ENCODE results near the gene SH2D7.

DNA sequence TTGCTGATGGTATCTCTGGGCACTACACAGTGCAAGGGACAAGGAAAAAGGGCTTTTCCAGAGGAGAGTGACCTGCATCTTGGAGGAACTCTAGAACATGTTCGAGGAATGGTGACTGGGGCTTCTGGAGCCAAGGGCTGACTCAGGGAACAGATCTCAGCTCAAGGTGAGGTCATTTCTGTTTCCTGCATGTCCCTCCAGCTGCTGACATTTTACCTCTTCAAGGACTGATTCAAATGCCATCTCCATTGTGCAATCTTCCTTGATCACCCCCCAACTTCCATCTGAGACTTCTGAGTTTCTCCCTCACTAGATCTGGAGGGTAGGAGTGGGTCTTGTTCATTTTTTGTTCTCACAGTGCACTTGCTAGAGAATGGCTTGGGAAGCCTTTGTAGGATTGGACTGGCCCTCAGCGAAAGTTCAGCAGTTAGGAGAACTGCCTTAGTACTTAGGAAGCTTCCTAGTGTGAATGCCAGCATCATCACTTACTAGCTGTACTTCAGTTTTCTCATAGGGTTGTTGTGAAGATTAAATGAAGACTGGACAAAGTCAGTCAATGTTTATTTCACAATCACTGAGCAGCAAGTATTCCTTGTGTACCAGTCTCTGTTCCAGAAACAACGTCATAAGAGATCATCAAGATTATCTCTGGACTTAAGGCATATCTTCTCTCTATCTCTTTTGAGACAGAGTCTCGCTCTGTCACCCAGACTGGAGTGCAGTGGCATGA lies 54.2 kb downstream of the SH2D7 start:
- TF ChIP-seq, protein P1, sequence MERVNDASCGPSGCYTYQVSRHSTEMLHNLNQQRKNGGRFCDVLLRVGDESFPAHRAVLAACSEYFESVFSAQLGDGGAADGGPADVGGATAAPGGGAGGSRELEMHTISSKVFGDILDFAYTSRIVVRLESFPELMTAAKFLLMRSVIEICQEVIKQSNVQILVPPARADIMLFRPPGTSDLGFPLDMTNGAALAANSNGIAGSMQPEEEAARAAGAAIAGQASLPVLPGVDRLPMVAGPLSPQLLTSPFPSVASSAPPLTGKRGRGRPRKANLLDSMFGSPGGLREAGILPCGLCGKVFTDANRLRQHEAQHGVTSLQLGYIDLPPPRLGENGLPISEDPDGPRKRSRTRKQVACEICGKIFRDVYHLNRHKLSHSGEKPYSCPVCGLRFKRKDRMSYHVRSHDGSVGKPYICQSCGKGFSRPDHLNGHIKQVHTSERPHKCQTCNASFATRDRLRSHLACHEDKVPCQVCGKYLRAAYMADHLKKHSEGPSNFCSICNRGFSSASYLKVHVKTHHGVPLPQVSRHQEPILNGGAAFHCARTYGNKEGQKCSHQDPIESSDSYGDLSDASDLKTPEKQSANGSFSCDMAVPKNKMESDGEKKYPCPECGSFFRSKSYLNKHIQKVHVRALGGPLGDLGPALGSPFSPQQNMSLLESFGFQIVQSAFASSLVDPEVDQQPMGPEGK (CRISPR knock-in tag; IDR thresholded peaks at IDR 0.05; ENCODE audit: borderline replicate concordance): no peak
- no peak for TF ChIP-seq ISL1 (CRISPR knock-in tag; IDR thresholded peaks at IDR 0.05)
- TF ChIP-seq, protein P2, sequence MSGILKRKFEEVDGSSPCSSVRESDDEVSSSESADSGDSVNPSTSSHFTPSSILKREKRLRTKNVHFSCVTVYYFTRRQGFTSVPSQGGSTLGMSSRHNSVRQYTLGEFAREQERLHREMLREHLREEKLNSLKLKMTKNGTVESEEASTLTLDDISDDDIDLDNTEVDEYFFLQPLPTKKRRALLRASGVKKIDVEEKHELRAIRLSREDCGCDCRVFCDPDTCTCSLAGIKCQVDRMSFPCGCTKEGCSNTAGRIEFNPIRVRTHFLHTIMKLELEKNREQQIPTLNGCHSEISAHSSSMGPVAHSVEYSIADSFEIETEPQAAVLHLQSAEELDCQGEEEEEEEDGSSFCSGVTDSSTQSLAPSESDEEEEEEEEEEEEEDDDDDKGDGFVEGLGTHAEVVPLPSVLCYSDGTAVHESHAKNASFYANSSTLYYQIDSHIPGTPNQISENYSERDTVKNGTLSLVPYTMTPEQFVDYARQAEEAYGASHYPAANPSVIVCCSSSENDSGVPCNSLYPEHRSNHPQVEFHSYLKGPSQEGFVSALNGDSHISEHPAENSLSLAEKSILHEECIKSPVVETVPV (CRISPR knock-in tag; IDR thresholded peaks at IDR 0.05): no peak
- no peak for TF ChIP-seq ZFP3 (CRISPR knock-in tag; IDR thresholded peaks at IDR 0.05)
- TF ChIP-seq, protein P3, sequence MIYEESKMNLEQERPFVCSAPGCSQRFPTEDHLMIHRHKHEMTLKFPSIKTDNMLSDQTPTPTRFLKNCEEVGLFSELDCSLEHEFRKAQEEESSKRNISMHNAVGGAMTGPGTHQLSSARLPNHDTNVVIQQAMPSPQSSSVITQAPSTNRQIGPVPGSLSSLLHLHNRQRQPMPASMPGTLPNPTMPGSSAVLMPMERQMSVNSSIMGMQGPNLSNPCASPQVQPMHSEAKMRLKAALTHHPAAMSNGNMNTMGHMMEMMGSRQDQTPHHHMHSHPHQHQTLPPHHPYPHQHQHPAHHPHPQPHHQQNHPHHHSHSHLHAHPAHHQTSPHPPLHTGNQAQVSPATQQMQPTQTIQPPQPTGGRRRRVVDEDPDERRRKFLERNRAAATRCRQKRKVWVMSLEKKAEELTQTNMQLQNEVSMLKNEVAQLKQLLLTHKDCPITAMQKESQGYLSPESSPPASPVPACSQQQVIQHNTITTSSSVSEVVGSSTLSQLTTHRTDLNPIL (CRISPR knock-in tag; IDR thresholded peaks at IDR 0.05; ENCODE audit: low read depth): no peak
- no peak for TF ChIP-seq PPARA (CRISPR knock-in tag; IDR thresholded peaks at IDR 0.05; ENCODE audit: borderline replicate concordance)
- no peak for TF ChIP-seq SNAI2 (CRISPR knock-in tag; IDR thresholded peaks at IDR 0.05)
- no peak for TF ChIP-seq CSDC2 (CRISPR knock-in tag; IDR thresholded peaks at IDR 0.05)
- TF ChIP-seq ZNF8 (CRISPR knock-in tag; IDR thresholded peaks at IDR 0.05): no peak
- TF ChIP-seq ZNF70 (CRISPR knock-in tag; IDR thresholded peaks at IDR 0.05): no peak
- no peak for TF ChIP-seq RARB (CRISPR knock-in tag; IDR thresholded peaks at IDR 0.05)
- no peak for TF ChIP-seq ZNF565 (CRISPR knock-in tag; conservative IDR thresholded peaks at IDR 0.05; ENCODE audit: low read depth)
- no peak for TF ChIP-seq GLIS3 (CRISPR knock-in tag; IDR thresholded peaks at IDR 0.05)
- TF ChIP-seq ZFP30 (CRISPR knock-in tag; IDR thresholded peaks at IDR 0.05): no peak
